OCI-LY3 (cell line): ENCODE results near the gene SEC14L1.

ENCODE experiments used
- CTCF ChIP-seq: fragments of 200-600, 300-600 bp; sonication (generic); IDR thresholded peaks from 2 replicates; pipeline ENCODE4 v1.5.1; 2014; ENCODE audit warnings: antibody characterized with exemption, low read length, low read depth
- EZH2phosphoT487 ChIP-seq: fragments of 200-600 bp; shearing (Covaris generic); IDR thresholded peaks from 2 replicates; pipeline ENCODE4 v1.6.1; 2018; ENCODE audit warnings: antibody characterized with exemption, mixed run types, low read depth

- no peak for TF ChIP-seq CTCF
- no peak for TF ChIP-seq EZH2phosphoT487
Observed at GRCh38 chr17:77124192-77124889, 16.4 kb upstream of the SEC14L1 start.
